Effector memory CD4-positive, alpha-beta T cell (primary cell): ENCODE results near the gene URB2.
"Not testable (repeated sequence)": the region's sequence is repeated elsewhere in the genome, so short reads cannot be mapped to it uniquely, and the experiment has no call there.

Source experiments
- DNase-seq, 3 donors: peaks; one replicate each; pipeline ENCODE4 v3.0.0-alpha.2; 2020
- H3K27ac ChIP-seq: 2 replicates; pipeline ENCODE4 v1.7.0; 2013; ENCODE audit warnings: mild to moderate bottlenecking, low read length, moderate library complexity; ENCODE audit not compliant: insufficient read depth, poor library complexity, severe bottlenecking
- H3K27me3 ChIP-seq: replicated peaks from 2 replicates; pipeline ENCODE4 v1.7.0; 2013; ENCODE audit warnings: mild to moderate bottlenecking, low read length; ENCODE audit not compliant: insufficient read depth, control insufficient read depth, poor library complexity, severe bottlenecking
- H3K36me3 ChIP-seq: 2 replicates; pipeline ENCODE4 v1.7.0; 2013; ENCODE audit warnings: mild to moderate bottlenecking, low read length, moderate library complexity; ENCODE audit not compliant: control insufficient read depth, insufficient read depth
- H3K4me1 ChIP-seq: 2 replicates; pipeline ENCODE4 v1.7.0; 2013; ENCODE audit warnings: low read length, mild to moderate bottlenecking; ENCODE audit not compliant: control insufficient read depth, insufficient read depth, poor library complexity, severe bottlenecking
- H3K4me3 ChIP-seq: 2 replicates; pipeline ENCODE4 v1.7.0; 2013; ENCODE audit warnings: low read length, low read depth, mild to moderate bottlenecking; ENCODE audit not compliant: insufficient read depth, poor library complexity, severe bottlenecking
- H3K9me3 ChIP-seq: 2 replicates; pipeline ENCODE4 v1.7.0; 2013; ENCODE audit warnings: mild to moderate bottlenecking, low read length, moderate library complexity; ENCODE audit not compliant: control insufficient read depth

Gene URB2

DNA sequence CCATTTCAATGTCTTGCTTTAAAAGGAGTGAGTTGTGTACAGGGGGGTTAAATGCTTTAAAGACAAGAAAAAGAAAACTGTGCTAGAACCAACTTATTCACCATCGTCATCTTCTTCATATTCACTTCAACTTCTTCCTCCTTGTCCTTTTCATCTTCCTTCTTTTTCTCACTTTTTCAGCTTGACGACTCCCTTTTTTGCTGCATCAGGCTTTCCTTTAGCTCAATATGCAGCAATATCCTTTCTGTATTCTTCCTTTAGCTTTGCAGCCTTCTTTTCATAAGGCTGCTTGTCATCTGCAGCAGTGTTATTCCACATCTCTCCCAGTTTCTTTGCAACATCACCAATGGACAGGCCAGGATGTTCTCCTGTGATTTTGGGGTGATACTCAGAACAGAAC is 79.1 kb downstream of the URB2 start:
- not testable (repeated sequence) for H3K27me3 ChIP-seq, H3K27ac ChIP-seq, H3K4me1 ChIP-seq, H3K36me3 ChIP-seq, H3K4me3 ChIP-seq, DNase-seq, H3K9me3 ChIP-seq

DNA sequence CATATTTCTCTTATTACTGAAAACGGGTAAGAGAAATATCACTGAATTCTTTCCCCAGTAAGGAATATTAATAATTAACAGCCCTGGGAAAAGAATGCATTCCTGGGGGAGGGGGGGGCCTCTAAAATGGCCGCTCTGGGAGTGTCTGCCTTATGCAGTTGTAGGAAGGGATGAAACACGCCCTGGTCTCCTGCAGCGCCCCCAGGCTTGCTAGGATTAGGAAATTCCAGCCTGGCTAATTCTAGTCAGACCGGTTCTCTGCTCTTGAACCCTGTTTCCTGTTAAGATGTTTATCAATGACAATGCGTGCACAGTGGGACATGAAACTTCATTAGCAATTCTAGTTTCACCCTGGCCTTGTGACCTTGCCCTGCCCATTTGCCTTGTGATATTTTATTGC is 81.1 kb downstream of the URB2 start:
- not testable (repeated sequence) for H3K27ac ChIP-seq, H3K4me1 ChIP-seq, DNase-seq

DNA sequence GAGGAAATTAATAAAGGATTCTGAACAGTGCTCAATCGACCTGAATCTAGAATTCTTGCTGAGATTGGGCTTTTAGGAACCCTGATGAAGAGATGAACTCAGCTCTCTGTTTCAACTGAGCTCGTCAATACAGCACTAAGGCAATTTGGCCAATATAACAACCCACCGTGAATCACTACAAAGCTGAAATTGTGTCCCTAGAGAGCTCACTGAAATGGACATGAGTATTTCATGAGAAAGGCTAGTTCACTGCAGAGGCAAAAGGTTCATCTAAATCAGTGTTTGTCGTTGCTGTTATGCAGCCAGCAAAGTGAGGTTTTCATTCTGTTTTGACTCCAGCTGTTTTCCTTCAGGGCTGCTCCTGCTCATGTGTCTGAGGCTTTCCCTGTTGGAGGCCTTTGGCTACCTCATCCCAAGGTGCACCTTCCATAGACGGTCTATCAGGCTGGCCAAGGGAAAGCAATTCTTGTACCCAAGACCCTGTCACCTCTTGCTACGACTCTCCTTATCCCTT is 83.5 kb downstream of the URB2 start:
- Histone ChIP-seq H3K27ac (no peak overlapping the region), H3K27me3 (no peaks in the 10 kb centered on the region), H3K9me3 (no peaks in the 10 kb centered on the region), H3K36me3 (no peaks in the 10 kb centered on the region), H3K4me3 (no peak overlapping the region), H3K4me1 (no peaks in the 10 kb centered on the region)
- no peak for DNase-seq

More for the DNA sequence above, 81.1 kb downstream of the URB2 start:
- H3K36me3 ChIP-seq, H3K27me3 ChIP-seq, H3K4me3 ChIP-seq, H3K9me3 ChIP-seq: not testable (repeated sequence)
